IPS-NIHi7 (cell line): ENCODE measurements around the gene BICRAL.
"Not testable (repeated sequence)": the region's sequence is repeated elsewhere in the genome, so short reads cannot be mapped to it uniquely, and the experiment has no call there.

Source experiments
- DNase-seq: peaks from one replicate; pipeline ENCODE4 v3.0.0; 2012; ENCODE audit warnings: mixed read lengths; ENCODE audit errors: extremely low spot score

The BICRAL gene

DNA sequence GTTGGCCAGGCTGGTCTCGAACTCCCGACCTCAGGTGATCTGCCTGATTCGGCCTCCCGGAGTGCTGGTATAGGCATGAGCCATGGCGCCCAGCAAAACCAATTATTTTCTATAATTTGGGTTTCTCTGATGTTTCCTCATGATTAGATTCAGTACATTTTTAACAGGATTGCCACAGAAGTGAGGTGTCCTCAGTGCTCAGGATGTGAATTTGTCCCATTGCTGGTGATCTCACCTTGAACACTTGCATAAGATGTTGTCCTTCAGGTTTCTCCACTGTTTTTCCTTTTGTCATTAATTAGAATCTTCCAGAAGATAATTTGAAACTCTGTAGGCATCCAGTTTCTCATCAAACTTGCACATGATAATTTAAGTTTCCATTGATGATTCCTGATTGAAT is 52.2 kb downstream of the BICRAL start:
- no peak for DNase-seq

DNA sequence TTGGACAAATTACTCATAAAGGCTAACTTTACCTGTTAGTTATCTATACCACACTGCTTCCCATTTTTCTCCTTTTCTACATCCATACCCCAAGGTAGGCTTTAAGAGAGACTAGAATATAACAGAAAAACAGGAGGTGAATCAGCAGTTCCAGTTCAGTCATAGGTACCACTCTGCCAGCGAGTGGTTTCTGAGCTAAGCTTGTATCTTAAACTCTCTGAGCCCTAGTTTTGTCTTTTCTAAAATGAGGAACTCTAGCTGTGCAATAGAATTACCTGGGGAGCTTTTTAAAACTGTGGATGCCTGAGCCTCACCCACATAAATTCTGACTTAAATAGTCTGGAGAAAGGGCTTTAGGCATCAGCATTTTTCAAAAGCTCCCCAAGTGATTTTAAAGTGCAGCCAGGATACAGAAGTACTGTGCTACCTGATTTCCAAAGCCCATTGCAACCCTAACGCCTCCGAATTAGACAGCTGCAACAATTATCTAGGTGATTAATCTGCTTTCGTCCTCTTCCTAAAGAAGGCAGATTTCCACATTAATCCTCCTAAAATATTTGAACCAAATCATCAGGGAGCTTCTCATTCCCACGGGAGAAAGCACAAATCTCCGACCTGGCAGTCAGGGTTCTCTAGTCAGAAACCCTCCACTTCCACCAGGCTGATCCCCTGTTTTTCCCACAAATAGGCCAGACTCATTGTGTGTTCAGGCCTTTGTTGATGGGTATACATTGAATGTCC is 60.2 kb downstream of the BICRAL start:
- DNase-seq = no peak

DNA sequence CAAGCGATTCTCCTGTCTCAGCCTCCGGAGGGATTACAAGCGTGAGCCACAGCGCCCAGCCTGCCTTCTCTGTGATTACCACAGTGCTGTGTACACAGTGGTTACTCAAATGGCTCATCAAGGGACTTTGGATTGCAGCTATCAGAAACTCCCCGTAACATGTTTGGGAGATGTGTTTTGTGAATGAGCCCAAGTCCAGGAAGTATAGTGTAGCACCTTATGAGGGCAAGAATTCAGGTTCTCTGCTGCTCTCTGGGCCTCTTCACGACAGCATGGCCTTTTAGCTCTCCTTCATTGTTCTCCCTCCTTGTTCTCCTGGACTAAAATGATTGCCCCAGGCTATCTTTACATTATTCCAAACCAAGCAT is 63.5 kb downstream of the BICRAL start:
- no peak for DNase-seq

DNA sequence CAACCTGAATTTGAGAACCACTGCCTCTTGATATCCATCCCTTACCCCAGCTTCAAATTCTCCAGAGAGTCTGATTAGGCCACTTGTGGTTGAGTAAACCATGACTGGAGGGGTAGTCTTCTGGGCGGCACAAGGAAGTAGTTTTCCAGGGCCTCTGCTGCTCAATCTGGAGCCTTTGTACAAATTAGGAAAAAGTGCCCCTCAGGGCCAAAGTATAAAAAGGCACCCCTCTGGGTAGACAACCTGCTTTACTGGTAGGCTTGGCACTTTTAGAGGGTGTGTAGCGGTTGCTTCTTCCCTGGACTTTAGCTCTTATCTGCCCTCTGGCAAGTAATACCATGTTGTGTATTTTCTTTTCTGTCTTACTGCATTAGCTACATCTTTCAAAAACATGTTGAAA is 64.7 kb downstream of the BICRAL start:
- DNase-seq = no peak

DNA sequence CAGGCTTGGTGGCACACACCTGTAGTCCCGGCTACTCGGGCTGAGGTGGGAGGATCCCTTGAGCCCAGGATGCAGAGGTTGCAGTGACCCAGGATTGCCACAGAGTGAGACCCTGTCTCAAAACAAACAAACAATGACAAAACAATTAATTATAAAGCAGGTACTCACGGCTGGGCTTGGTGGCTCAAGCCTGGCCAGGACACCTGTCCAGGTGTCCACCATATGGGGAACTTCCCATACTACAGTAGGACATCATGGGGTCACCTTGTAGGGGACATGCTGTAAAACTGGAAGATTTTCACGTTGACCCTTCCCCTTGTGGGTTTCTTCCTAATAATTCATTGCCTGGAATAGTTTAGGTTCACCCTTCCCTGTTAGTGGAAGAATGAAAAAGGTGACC is 66.8 kb downstream of the BICRAL start:
- no peak for DNase-seq

DNA sequence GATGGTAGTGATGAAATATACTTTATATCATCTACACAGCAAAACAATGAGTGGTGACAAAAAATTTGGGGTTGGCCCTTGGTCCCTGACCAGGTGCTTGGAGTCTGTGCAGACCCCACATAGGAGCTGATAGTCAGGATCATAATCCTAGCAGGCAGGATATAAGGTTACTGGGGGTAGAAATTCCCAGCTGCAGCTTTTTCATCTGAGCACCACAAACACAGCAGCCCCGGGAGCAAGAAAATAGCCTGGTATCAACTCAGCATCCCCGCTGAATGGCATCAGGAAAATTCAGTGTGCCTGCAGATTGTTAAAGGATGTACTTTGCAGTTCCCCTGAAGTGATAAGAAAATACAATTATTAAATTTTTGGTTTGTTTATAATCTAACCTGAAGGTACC is 69.7 kb downstream of the BICRAL start:
- DNase-seq = no peak

DNA sequence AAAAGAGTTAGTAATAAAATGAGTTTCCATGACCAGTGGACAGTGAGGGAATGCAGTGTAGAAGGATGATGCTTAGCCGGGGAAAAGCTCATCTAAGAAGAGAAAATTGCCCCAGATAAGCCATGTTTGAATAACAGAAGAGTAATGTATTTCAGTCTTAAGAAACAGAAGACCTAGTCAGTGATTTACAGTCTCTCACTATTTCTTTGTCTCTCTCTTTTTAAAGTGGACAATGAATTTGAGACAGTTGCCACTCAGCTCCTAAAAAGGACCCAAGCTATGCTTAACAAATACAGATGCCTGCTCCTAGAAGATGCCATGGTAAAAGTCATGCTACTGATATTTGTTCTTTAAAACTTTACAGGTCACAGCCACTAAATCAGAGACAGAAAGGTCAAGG is 78.2 kb downstream of the BICRAL start:
- no peak for DNase-seq

DNA sequence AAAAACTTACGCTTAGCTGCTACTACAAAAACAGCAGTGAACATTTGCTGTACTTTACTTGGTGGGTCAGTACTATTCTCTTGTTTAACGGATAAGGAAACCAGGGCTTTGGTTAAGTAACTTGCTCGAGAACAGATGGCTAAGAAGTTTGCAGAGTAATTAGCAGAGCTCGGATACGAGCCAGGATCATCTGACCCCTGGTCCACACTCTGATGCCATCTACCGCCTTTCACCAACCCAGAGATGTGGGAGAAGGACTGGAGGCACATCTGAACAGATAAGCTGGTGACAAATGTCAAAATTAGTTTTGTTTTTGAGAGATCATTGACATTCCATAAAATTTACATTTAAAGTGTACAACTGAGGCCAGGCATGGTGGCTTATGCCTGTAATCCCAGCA is 78.6 kb downstream of the BICRAL start:
- no peak for DNase-seq

DNA sequence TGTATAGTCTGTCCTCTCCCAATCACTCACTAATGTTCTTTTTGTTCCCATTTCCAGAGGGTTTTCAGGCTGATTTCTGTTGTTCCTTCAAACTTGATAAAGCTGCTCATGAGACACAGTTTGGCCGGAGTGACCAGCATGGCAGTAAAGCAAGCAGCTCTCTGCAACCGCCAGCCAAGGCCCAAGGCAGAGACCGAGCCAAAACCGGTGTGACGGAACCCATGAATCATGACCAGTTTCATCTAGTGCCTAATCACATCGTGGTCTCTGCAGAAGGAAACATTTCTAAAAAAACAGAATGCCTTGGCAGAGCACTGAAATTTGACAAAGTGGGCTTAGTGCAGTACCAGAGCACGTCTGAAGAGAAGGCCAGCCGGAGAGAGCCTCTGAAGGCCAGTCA is 82.8 kb downstream of the BICRAL start:
- no peak for DNase-seq

DNA sequence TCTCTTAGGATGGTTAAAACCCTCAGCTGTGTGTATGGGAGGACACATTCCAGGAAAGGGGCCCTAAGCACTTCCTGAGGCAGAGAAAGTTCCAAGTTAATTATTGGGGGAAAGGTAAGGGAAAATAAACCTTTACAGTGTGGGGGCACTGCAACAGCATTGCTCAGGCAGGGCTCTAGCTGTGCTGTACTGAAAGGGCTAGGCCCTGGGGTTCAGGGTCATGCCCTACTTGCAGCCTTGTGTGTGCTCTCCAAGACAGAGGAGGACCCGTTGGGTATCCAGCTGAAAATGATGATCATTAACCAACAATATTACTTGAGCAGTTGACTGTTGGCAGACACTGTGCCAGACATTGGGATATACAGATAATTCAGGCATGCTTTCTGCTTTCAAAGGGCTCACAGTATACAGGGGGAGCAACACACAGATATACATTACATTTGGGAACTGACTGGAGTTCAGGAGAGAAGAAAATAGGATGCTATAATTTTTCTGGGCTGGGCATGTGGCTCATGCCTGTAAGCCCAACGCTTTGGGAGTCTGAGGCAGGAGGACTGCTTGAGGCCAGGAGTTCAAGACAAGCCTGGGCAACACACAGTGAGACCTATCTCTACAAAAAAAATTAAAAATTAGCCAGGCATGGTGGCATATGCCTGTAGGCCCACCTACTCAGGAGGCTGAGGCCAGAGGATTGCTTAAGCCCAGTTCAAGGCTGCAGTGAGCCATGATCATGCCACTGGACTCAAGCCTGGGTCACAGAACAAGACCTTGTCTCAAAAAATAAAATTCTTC is 88.5 kb downstream of the BICRAL start:
- DNase-seq = no peak

DNA sequence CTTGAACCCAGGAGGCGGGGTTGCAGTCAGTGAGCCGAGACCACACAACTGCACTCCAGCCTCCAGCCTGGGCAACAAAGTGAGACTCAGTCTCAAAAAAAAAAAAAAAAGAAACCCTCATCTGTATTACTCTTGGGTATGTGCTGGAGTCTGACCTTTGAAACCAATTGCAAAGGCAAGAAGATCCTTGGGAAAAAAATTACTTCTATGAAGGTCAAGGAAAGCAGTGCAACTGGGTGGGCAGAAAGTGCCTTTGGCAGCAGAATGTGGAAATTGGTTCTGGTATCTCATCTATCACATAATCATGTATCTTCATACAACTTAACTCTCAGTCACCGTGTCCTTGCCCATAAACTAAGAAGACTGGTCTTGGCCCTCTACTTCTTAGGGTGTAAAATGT is 89.9 kb downstream of the BICRAL start:
- DNase-seq = no peak

DNA sequence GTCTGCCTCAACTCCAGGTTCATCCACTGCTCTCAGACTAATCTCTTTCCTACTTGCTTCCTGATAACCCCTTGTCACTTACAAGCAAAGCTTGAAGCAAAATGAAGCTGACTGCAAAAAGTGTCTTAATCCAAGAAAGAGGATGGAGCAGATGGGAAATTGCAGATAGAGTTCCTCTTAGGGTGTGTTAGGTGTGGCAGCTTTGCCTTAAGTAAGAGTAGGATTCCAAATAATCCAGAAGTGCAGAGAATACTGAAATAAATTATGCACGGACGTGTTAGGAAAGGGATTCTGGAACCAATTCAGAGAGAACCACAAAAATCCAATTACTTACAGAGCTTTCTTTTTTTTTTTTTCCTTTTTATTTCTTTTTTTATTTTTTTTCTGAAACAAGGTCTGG is 91.5 kb downstream of the BICRAL start:
- DNase-seq = no peak

DNA sequence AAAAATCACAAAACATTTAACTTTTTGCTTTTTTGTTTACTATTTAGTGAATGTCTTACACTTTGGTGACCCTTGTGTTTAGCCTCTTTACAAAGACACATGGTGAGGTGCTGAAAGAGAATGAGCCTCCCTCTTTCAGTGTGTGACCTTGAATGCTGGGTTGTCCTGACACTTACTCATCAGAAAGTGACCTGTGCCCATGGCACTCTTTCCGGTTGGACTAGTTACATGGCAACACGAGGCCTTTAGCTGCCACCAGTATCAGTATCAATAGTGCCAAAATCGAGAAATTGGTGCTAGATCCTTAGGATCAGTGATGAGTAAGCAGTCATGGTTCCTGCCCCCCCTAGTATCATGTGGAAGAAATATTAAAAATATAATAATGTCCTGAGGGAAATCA is 95.8 kb downstream of the BICRAL start:
- no peak for DNase-seq

DNA sequence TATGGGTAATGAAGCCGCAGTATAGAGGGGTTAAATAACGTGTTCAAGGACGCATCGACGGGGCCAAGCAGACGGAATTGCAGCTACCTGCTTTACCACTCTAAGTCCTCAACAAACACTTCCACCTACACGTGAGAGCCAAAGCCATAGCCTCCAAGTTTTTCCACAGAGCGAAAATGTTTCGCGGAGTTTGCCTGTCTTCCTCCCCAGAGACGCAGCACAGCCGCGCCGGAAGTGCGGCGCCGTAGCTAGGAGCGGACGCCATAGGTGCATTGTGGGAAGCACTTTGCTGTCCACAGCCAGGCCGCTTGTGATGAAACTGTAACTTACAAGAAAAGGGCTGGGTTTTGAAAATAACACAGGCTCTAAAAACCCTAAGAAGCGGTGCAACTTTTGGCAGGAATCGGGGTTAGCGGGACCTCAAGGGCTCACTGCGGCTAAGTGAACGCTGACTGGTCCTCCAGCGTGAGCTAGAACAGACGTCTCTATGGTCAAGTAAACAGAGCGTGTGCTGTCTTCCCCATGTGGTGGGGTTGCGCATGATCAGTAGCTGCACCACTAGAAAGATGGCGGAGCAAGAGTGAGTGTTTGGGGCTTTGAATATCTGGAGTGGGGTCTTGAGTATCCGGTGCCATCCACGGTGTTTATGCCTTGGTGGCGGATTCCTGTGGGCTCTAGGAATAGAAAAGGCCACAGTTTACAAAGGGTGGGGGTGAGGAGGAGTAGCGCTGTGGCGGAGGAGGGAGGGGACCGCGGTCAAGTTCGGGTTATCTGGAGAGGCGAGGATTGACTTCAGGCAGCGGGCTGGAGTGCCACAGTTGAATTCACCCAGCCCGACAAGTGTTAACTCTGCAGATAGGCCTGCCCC is 97.8 kb downstream of the BICRAL start, which contains the start of gene RPL7L1:
TSS of gene RPL7L1 (plus strand) at position 245 of the 868 bp plus-strand sequence. CDS start at position 540, 295 bp downstream.
- peak; percentile 64 for DNase-seq

DNA sequence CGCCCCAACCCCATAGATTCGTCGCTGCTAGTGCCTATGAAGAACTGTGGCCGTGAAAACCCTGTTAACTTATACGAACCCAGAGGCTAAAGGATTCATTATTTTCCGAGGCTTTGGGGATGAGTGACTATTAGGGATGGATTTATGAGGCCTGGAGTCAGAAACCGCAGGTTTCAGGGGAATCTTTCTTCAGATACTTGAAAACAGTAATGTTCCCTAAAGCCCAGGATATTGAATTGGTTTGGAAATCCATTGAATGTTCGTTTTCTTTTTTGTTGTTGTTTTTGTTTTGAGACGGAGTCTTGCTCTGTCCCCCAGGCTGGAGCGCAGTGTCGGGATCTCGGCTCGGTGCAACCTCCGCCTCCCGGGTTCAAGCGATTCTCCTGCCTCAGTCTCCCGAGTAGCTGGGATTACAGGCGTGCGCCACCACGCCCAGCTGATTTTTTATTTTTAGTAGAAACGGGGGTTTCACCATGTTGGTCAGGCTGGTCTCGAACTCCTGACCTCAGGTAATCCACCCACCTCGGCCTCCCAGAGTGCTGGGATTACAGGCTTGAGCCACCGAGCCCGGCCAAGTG is 98.5 kb downstream of the BICRAL start:
- not testable (repeated sequence) for DNase-seq

DNA sequence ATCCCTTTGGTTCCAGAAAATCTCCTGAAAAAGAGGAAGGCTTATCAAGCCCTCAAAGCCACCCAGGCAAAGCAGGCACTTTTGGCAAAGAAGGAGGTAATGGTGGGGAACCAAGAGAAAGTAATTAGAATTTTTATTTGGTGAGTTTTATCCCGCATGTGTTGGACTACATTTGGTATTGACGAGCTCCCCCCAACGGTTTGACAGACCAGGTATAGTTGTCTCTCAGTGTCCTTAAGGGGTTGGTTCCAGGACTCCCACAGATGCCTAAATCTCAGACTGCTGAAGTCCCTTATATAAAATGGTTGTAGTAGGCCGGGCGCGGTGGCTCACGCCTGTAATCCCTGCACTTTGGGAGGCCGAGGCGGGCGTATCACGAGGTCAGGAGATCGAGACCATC is 99.0 kb downstream of the BICRAL start:
- not testable (repeated sequence) for DNase-seq

DNA sequence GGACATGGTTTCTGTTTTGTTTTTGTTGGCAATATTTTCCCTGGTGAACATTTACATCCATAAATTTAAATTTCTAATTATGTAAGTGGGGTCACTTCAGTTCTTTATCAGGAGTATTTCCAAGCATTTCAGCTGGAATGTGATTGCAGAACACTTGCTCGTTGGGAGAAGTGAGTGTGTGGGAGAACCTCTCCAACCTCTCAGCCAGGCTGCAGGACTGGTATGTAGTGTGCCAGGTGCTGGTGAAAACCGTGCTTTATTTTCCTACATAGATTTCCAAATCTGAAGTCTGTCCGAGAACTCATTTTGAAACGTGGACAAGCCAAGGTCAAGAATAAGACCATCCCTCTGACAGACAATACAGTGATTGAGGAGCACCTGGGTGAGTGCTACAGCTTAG is 103.8 kb downstream of the BICRAL start:
- no peak for DNase-seq

DNA sequence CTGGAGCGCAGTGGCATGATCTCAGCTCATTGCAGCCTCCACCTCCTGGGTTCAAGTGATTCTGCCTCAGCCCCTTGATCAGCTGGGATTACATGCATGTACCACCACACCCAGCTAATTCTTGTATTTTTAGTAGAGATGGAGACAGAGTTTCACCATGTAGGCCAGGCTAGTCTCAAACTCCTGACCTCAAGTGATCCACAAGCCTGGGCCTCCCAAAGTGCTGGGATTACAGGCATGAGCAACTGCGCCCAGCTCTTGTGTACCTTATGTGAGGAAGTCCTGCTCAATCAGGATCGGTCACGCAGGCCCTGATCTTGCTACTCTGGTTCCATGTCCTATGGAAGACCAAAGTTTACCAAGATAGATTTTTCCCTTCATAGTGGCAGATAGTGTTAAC is 106.3 kb downstream of the BICRAL start:
- DNase-seq = not testable (repeated sequence)

DNA sequence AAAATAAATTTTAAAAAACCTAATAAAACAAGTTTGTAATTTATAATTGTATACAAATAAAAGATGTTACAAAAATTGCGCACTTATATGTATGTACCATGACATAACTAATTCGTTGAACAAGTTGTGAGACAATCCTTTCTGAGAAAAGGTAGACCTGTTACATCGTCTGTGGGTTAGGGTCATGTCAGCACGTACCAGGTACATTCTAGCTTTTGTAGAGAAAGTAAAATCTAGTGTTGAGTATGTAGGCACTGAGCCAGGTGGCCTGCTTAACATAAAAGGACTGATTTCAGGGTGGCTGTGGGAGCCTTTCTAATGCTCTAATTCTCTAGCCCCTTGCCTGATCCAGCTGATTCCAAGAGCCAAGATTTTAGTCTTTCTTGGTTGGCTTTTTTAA is 108.0 kb downstream of the BICRAL start:
- no peak for DNase-seq

DNA sequence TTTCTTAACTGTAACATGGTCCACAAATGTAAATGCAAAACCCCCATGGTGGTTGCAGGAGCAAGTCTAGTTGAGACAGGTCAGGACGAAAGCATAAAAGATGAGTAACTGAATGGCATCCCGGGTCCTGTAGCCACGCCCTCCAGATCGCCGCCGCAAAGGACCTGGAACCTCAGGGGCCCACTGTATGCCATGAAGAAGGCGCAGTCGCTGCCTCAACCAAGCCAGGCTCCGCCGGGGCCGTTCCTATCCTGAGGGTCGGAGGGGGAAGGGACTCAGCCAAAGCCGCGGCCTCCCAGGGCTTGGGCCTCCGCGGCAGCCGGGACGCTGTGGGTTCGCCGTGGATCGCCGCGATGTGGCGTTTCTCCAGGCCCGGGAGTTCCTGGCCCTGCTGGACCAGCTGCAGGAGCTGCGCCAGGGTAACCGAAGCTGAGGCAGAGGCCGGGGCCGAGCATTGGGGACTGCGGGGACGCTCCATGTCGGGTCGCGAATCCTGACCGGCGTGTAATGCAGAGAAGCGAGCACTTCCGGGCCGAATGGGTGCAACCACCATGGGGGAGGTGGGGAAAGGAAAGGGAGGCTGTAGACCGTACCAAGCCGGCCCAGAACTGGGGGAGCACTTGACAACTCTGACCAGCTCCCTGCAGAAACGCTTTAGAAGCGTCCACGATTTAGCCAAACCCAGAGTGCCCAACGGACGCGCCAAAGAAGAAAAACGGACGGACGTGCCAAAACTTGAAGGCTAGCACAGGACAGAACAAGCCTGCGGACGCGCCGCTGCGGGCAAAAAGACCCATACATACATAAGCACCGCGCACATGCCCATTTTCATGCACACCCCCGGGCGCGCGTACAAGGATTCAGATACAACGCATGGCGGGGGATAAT is 108.7 kb downstream of the BICRAL start:
- peak; percentile 94 for DNase-seq

DNA sequence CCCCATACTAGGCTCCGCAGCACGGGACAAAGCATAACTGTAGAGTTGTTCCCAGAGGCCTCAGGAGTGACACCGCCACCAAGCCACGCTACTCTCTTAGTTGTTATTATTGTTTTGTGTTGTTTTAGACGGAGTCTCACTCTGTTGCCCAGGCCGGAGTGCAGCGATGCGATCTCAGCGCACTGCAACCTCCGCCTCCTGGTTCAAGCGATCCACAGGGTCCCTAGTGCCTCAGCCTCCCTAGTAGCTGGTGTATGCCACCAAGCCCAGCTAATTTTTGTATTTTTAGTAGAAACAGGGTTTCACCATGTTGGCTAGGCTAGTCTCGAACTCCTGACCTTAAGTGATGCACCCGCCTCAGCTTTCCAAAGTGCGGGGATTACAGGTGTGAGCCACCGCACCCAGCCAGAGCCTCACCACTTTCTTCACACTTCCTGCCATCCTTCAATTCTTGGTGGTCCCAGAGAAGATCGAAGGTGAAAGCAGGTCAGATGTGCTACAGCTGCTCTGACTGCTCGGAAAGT is 109.4 kb downstream of the BICRAL start:
- no peak for DNase-seq
